GM23248 (cell line): ENCODE data around the gene INSRR. TPM values are rescaled to one million over a fixed set of nuclear protein-coding genes. Genes with fewer than 3 reads are reported as not detected.
A peak's percentile ranks its signal among the peaks of the same experiment; 100 is the strongest.

ENCODE experiments used
- DNase-seq: peaks from one replicate; pipeline ENCODE4 v3.0.0-alpha.2; 2015
- H2AFZ ChIP-seq: fragments of 200-600 bp; sonication (generic); 2 replicates; pipeline ENCODE4 v1.6.1; 2016; ENCODE audit warnings: antibody characterized with exemption
- H3F3A ChIP-seq: fragments of 200-600 bp; sonication (generic); 2 replicates; pipeline ENCODE4 v1.6.1; 2016; ENCODE audit warnings: mild to moderate bottlenecking, antibody characterized with exemption, mixed run types; ENCODE audit not compliant: insufficient read depth
- H3K27ac ChIP-seq: fragments of 200-600 bp; sonication (generic); 2 replicates; pipeline ENCODE4 v1.5.1; 2016; ENCODE audit warnings: mild to moderate bottlenecking
- H3K27me3 ChIP-seq: fragments of 200-600 bp; sonication (generic); replicated peaks from 2 replicates; pipeline ENCODE4 v1.6.1; 2016; ENCODE audit warnings: mild to moderate bottlenecking; ENCODE audit not compliant: insufficient read depth
- H3K36me3 ChIP-seq: fragments of 200-600 bp; sonication (generic); 2 replicates; pipeline ENCODE4 v1.6.1; 2016; ENCODE audit warnings: low read depth, mild to moderate bottlenecking
- H3K4me1 ChIP-seq: fragments of 200-600 bp; sonication (generic); 2 replicates; pipeline ENCODE4 v1.6.1; 2016; ENCODE audit warnings: mild to moderate bottlenecking; ENCODE audit not compliant: insufficient read depth
- H3K4me2 ChIP-seq: fragments of 200-600 bp; sonication (generic); one replicate; pipeline ENCODE4 v1.6.1; 2016; ENCODE audit warnings: mild to moderate bottlenecking; ENCODE audit not compliant: unreplicated experiment
- H3K4me3 ChIP-seq: fragments of 200-600 bp; sonication (generic); 2 replicates; pipeline ENCODE4 v1.5.1; 2016; ENCODE audit warnings: mild to moderate bottlenecking
- H3K79me2 ChIP-seq: fragments of 200-600 bp; sonication (generic); 2 replicates; pipeline ENCODE4 v1.6.1; 2016; ENCODE audit warnings: mild to moderate bottlenecking; ENCODE audit not compliant: insufficient read depth
- H3K9ac ChIP-seq: fragments of 200-600 bp; sonication (generic); 2 replicates; pipeline ENCODE4 v1.6.1; 2016; ENCODE audit warnings: mild to moderate bottlenecking
- H3K9me2 ChIP-seq: fragments of 200-600 bp; sonication (generic); 2 replicates; pipeline ENCODE4 v1.6.1; 2016; ENCODE audit warnings: mixed run types, mild to moderate bottlenecking, moderate library complexity; ENCODE audit not compliant: insufficient read depth
- H3K9me3 ChIP-seq: fragments of 200-600 bp; sonication (generic); one replicate; pipeline ENCODE4 v1.6.1; 2017; ENCODE audit warnings: low read depth
- H4K20me1 ChIP-seq: fragments of 200-600 bp; sonication (generic); 2 replicates; pipeline ENCODE4 v1.6.0; 2016; ENCODE audit not compliant: insufficient read depth
- EZH2 ChIP-seq: fragments of 200-600 bp; sonication (generic); IDR thresholded peaks from 2 replicates; pipeline ENCODE4 v1.6.1; 2018; ENCODE audit warnings: antibody characterized with exemption, mild to moderate bottlenecking; ENCODE audit not compliant: insufficient read depth, poor library complexity, severe bottlenecking
- EZH2phosphoT487 ChIP-seq: fragments of 200-600 bp; sonication (generic); IDR thresholded peaks from 2 replicates; pipeline ENCODE4 v1.6.1; 2018; ENCODE audit warnings: antibody characterized with exemption, moderate library complexity, mild to moderate bottlenecking, low read depth; ENCODE audit not compliant: insufficient read depth
- WGBS, 2 experiments: methylation state at CpG; one replicate each; pipeline ENCODE4 v1.1.6; 2015 to 2017; ENCODE audit warnings: low lambda C conversion rate in 2 of 2, low coverage in 1 of 2; ENCODE audit errors: missing lambda C conversion rate in 2 of 2; 5-methylcytosine and 5-hydroxymethylcytosine counted together
- in situ Hi-C: fragments of 300-500 bp; cut with MboI; formaldehyde crosslinking; loops from 2 replicates; pipeline ENCODE4 v1.15.0; 2020
- polyA plus RNA-seq: library from polyadenylated mRNA; unstranded; fragments of >200 nt; fragmentation: Nextera tagmentation; extraction: Ambion mirVana; gene quantifications from 2 replicates; pipeline ENCODE4 v1.2.1, GENCODE V29; 2016
- total RNA-seq: library from RNA; depleted of rRNA; stranded (reverse); fragments of >200 nt; shearing (Covaris generic); gene quantifications from 2 replicates; pipeline ENCODE4 v1.2.3, GENCODE V29; 2014

Gene INSRR
- total and polyA plus RNA-seq, 2 experiments from 2014 or later: 0.09 TPM; not detected in 1

- TF ChIP-seq EZH2 (no peak), EZH2phosphoT487 (no peak)
- Histone ChIP-seq H3K9me2 (no peaks in the 10 kb centered on the region), H2AFZ (no peak overlapping the region), H3K4me1 (no peaks in the 10 kb centered on the region), H3K27me3 (peaks cover 54% of the 10 kb centered on the region), H3K9me3 (no peaks in the 10 kb centered on the region), H3K4me2 (no peak overlapping the region), H3K4me3 (no peak overlapping the region), H3K79me2 (no peaks in the 10 kb centered on the region), H3K36me3 (no peaks in the 10 kb centered on the region), H3K9ac (no peak overlapping the region), H4K20me1 (no peaks in the 10 kb centered on the region), H3K27ac (no peak overlapping the region), H3F3A (no peaks in the 10 kb centered on the region)
- in situ Hi-C loops: no loop called here
- DNase-seq: no peak
- WGBS, 2 experiments: 50 to 57% methylated on average over 7 of the region's 7 CpGs
Measured at GRCh38 chr1:156847591-156848460, 11.1 kb downstream of the INSRR start.

- Histone ChIP-seq H3K79me2 (no peaks in the 10 kb centered on the region), H3K36me3 (no peaks in the 10 kb centered on the region), H3K9me2 (no peaks in the 10 kb centered on the region), H3K4me2 (no peak overlapping the region), H3K4me1 (no peaks in the 10 kb centered on the region), H3K9me3 (no peaks in the 10 kb centered on the region), H2AFZ (no peak overlapping the region), H3K27ac (no peak overlapping the region), H3F3A (no peaks in the 10 kb centered on the region), H3K9ac (no peak overlapping the region), H4K20me1 (no peaks in the 10 kb centered on the region), H3K27me3 (peaks cover 56% of the 10 kb centered on the region), H3K4me3 (no peak overlapping the region)
- WGBS, 2 experiments: 92 to 98% methylated on average over 3 to 5 of the region's 5 CpGs
- in situ Hi-C loops: no loop called here
- no peak for TF ChIP-seq EZH2
- no peak for TF ChIP-seq EZH2phosphoT487
- no peak for DNase-seq
Measured at GRCh38 chr1:156846643-156847042, 12.3 kb downstream of the INSRR start.

DNA sequence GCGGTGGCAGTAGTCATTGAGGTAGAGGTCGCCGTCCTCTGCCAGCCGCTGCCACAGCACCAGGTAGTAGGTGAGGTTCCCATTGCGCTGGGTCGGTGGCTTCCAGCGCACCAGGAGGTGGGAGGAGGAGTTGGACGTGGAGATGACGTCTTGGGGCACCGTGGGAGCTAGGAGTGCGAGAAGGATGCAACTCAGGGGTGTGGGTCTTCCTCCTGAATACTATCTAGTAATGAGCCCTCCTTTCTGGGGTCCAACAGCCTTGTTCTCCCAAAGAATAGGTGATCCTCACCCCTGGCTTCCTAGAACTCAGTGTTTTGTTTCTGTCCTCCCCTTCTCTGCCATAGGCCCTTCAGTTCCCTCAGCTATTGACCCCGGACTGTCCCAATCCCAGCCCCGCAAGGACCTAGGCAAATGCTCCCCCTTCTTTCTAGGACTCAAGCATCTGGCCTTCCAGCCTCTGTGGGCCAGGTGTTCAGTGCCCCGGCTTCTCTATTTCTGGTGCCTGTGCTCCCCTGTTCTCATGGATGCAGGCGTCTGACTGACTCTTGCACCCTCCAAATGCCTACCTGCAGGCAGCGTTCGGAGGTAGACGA is 12.9 kb downstream of the INSRR start:
- Histone ChIP-seq H3K9ac (no peak overlapping the region), H3K4me3 (no peak overlapping the region), H3K36me3 (no peaks in the 10 kb centered on the region), H3F3A (no peaks in the 10 kb centered on the region), H3K79me2 (no peaks in the 10 kb centered on the region), H3K9me2 (no peaks in the 10 kb centered on the region), H3K27me3 (peaks cover 57% of the 10 kb centered on the region), H3K4me1 (no peaks in the 10 kb centered on the region), H3K9me3 (no peaks in the 10 kb centered on the region), H4K20me1 (no peaks in the 10 kb centered on the region), H2AFZ (no peak overlapping the region), H3K27ac (no peak overlapping the region), H3K4me2 (no peak overlapping the region)
- in situ Hi-C loops: no loop called here
- no peak for DNase-seq
- 48 to 49% methylated on average over 18 of the region's 18 CpGs for WGBS, 2 experiments
- TF ChIP-seq EZH2 (no peak), EZH2phosphoT487 (no peak)

DNA sequence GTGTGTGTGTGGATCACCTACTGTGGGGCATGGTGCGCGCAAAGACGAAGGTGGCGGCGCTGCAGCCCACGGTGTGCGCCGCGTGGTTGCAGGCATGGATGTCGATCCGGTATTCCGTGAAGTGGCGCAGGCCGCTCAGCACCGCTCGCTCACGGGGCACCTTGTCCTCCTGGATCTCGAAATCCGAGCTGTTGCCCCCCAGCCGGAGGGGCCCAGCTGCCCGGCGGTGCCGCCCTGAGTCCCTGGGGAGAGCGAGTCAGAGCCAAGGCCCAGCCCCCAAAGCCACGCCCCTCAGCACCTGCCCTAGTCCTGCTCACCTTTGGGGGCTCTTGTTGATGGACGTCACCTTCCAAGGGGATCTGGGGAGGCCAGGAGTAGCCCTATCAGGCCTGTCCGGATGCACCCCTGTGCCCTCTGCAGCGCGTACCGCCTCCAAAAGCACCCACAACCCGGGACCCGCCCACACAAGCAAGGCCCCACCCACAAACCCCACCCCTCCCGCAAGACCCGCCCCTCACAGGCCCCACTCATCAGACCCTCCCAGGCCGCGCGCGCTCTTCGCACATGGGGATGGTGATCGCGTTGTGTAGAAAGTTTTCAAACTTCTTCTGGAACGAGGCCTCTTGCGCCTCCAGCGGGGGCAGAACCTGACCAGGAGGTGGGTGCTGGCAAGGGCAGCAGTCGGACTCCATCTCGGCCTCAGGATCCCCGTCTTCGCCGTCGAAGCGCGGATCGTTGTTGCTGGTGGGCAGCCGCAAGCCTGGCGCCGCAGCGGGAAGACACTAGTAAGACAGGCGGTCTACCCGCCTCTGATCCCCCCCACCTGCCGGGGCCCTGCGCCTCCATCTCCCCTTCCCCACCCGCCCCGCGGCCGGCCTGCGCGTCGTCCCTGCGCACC is 13.6 kb downstream of the INSRR start:
- no peaks in the 10 kb centered on the region for H3K36me3 ChIP-seq
- WGBS, 2 experiments: 4 to 5% methylated on average over 50 to 60 of the region's 69 CpGs
- no peak overlapping the region for H3K27ac ChIP-seq
- in situ Hi-C loops: no loop called here
- TF ChIP-seq EZH2phosphoT487: no peak
- no peak for TF ChIP-seq EZH2
- no peak overlapping the region for H3K9ac ChIP-seq
- peaks cover 60% of the 10 kb centered on the region for H3K27me3 ChIP-seq
- peak; percentile 48 for DNase-seq
- no peak overlapping the region for H3K4me3 ChIP-seq
- H3K9me3 ChIP-seq: no peaks in the 10 kb centered on the region
- H3K4me1 ChIP-seq: no peaks in the 10 kb centered on the region
- no peak overlapping the region for H2AFZ ChIP-seq
- H3K9me2 ChIP-seq: no peaks in the 10 kb centered on the region
- no peaks in the 10 kb centered on the region for H4K20me1 ChIP-seq
- no peak overlapping the region for H3K4me2 ChIP-seq
- no peaks in the 10 kb centered on the region for H3F3A ChIP-seq
- H3K79me2 ChIP-seq: no peaks in the 10 kb centered on the region
